ENCODE measurements around the gene ARPC5L.

GRCh38 chr9:124857533-124858162, 4.3 kb upstream of the ARPC5L start:
- TF ChIP-seq REST (IDR thresholded peaks at IDR 0.05; ENCODE audit: insufficient read depth in 1 of 2, low read depth in 2 of 2, low read length in 2 of 2) (no peak), POLR2AphosphoS5 (IDR thresholded peaks at IDR 0.05; ENCODE audit: low read depth, low read length) (no peak), TAF1 (IDR thresholded peaks at IDR 0.05; ENCODE audit: borderline replicate concordance, insufficient read depth, low read length) (no peak), SIN3A (IDR thresholded peaks at IDR 0.05; ENCODE audit: borderline replicate concordance, insufficient read depth, low read length) (no peak)
